K562 (cell line): ENCODE data around the gene C6orf47. TPM values are rescaled to one million over a fixed set of nuclear protein-coding genes. Genes with fewer than 3 reads are reported as not detected.

Experiments
- ATAC-seq: fragments of 200-7000 bp; cut with Tn5 transposase; 3 replicates; pipeline ENCODE4 v1.9.1; 2020; ENCODE audit warnings: moderate library complexity
- BruUV-seq: library from RNA; stranded (reverse); fragments of 400-500 nt; replicated peaks from 2 replicates; lab custom pipeline; 2021; lab: Mats Ljungman, UMichigan
- CTCF ChIA-PET: fragments of 300-600 bp; formaldehyde crosslinking; extraction: SDS; loops from one replicate; lab custom pipeline; 2021; ENCODE audit warnings: low intra/inter-chr PET ratio; lab: Yijun Ruan, JAX
- POLR2A ChIA-PET: fragments of 300-600, 350-650 bp; sonication (Branson Sonifier 250); formaldehyde crosslinking; extraction: SDS; loops from one replicate; lab custom pipeline; 2021; ENCODE audit warnings: antibody characterized with exemption, inconsistent platforms; lab: Yijun Ruan, JAX
- DNase-seq, 4 experiments: peaks; one replicate each; pipeline versions ENCODE4 v3.0.0 to v3.0.0-alpha.2; 2011 to 2018; ENCODE audit warnings: low spot score in 3 of 4, mixed read lengths in 3 of 4; ENCODE audit errors: extremely low read depth in 1 of 4
- FAIRE-seq: peaks from 2 replicates; lab custom pipeline; 2011; peaks lifted over from hg19 to GRCh38; lab: Jason Lieb, UNC
- H2AFZ ChIP-seq: 2 replicates; pipeline ENCODE4 v1.6.0; 2011; ENCODE audit warnings: low read depth, low read length, control low read depth, inconsistent platforms
- H3K27ac ChIP-seq: fragments of 200-600 bp; 3 replicates; pipeline ENCODE4 v1.8.0; 2011; ENCODE audit warnings: low read depth, mild to moderate bottlenecking, control low read depth, inconsistent platforms, low read length, moderate library complexity, mixed read lengths; ENCODE audit errors: extremely low read depth
- H3K27me3 ChIP-seq, 2 experiments: fragments of 300-600 bp in 1 of 2; 2 replicates in 1 of 2; 3 replicates in 1 of 2; pipeline versions ENCODE4 v1.6.0 to v1.8.0; 2011; ENCODE audit warnings: inconsistent platforms in 2 of 2, low read length in 2 of 2, mild to moderate bottlenecking in 1 of 2, mixed read lengths in 1 of 2, moderate library complexity in 1 of 2; ENCODE audit not compliant: control insufficient read depth in 2 of 2, insufficient read depth in 2 of 2
- H3K36me3 ChIP-seq: fragments of 300-600 bp; 3 replicates; pipeline ENCODE4 v1.8.0; 2011; ENCODE audit warnings: mild to moderate bottlenecking, low read length, inconsistent platforms; ENCODE audit not compliant: control insufficient read depth, insufficient read depth
- H3K4me1 ChIP-seq, 2 experiments: fragments of 200-600 bp in 1 of 2; replicated peaks in 1 of 2; 2 replicates in 1 of 2; 3 replicates in 1 of 2; pipeline versions ENCODE4 v1.5.1 to v1.8.0; 2011; ENCODE audit warnings: inconsistent platforms in 2 of 2, low read length in 2 of 2, mild to moderate bottlenecking in 1 of 2, mixed read lengths in 1 of 2, moderate library complexity in 1 of 2; ENCODE audit not compliant: control insufficient read depth in 2 of 2, insufficient read depth in 2 of 2
- H3K4me2 ChIP-seq: 2 replicates; pipeline ENCODE4 v1.6.1; 2011; ENCODE audit warnings: low read length, control low read depth, inconsistent platforms, mixed read lengths; ENCODE audit not compliant: insufficient read depth
- H3K4me3 ChIP-seq: fragments of 200-600 bp; sonication (generic), shearing (Covaris generic); 2 replicates; pipeline ENCODE4 v1.5.1; 2016; ENCODE audit warnings: control low read depth, inconsistent platforms
- H3K79me2 ChIP-seq: fragments of 200-600 bp; 3 replicates; pipeline ENCODE4 v1.8.0; 2011; ENCODE audit warnings: low read length, inconsistent platforms; ENCODE audit not compliant: control insufficient read depth, insufficient read depth
- H3K9ac ChIP-seq, 2 experiments: 2 replicates each; pipeline versions ENCODE4 v1.6.0 to v1.6.1; 2011; ENCODE audit warnings: low read depth in 2 of 2, low read length in 2 of 2, control low read depth in 1 of 2, inconsistent platforms in 1 of 2, mild to moderate bottlenecking in 1 of 2, mixed read lengths in 1 of 2; ENCODE audit not compliant: insufficient read depth in 1 of 2
- H3K9me1 ChIP-seq: one replicate; pipeline ENCODE4 v1.6.0; 2011; ENCODE audit warnings: inconsistent platforms, mild to moderate bottlenecking, low read length, moderate library complexity; ENCODE audit not compliant: control insufficient read depth, insufficient read depth
- H3K9me3 ChIP-seq: replicated peaks from 2 replicates; pipeline ENCODE4 v1.5.1; 2011; ENCODE audit warnings: low read depth, low read length, inconsistent platforms; ENCODE audit not compliant: control insufficient read depth, insufficient read depth
- H4K20me1 ChIP-seq: replicated peaks from 2 replicates; pipeline ENCODE4 v1.6.1; 2011; ENCODE audit warnings: low read length, inconsistent platforms, mixed read lengths; ENCODE audit not compliant: control insufficient read depth, insufficient read depth
- BRCA1 ChIP-seq, 2 experiments: fragments of 450-650 bp in 1 of 2; sonication (generic) in 1 of 2; formaldehyde crosslinking in 1 of 2; IDR thresholded peaks; 2 replicates each; pipeline versions ENCODE4 v1.5.0 to v1.6.1; 2017 to 2020; ENCODE audit warnings: mild to moderate bottlenecking in 1 of 2, missing genetic modification reagents in 1 of 2
- E2F4 ChIP-seq: sonication (generic); formaldehyde crosslinking; IDR thresholded peaks from 2 replicates; pipeline ENCODE4 v1.8.0; 2022; ENCODE audit warnings: mild to moderate bottlenecking, low read depth, missing genetic modification reagents
- HMBOX1 ChIP-seq: sonication (generic); IDR thresholded peaks from 2 replicates; pipeline ENCODE4 v1.6.1; 2016
- KLF6 ChIP-seq: fragments of 250-450 bp; sonication (Bioruptor Pico); IDR thresholded peaks from 2 replicates; pipeline ENCODE4 v1.4.0; 2020; ENCODE audit warnings: mild to moderate bottlenecking, moderate library complexity, borderline replicate concordance
- MYNN ChIP-seq, 2 experiments: sonication (generic); formaldehyde crosslinking in 1 of 2; IDR thresholded peaks; 2 replicates each; pipeline versions ENCODE4 v1.5.0 to v1.6.1; 2016 to 2020; ENCODE audit warnings: antibody characterized with exemption in 1 of 2, missing genetic modification reagents in 1 of 2
- STAG1 ChIP-seq: sonication (generic); formaldehyde crosslinking; IDR thresholded peaks from 2 replicates; pipeline ENCODE4 v1.5.0; 2020; ENCODE audit warnings: missing genetic modification reagents, borderline replicate concordance
- TEAD4 ChIP-seq, 2 experiments: sonication (generic) in 1 of 2; formaldehyde crosslinking in 1 of 2; IDR thresholded peaks; 2 replicates each; pipeline versions ENCODE4 v1.6.1 to v1.8.0; 2012 to 2022; ENCODE audit warnings: borderline replicate concordance in 1 of 2, inconsistent platforms in 1 of 2, low read length in 1 of 2, mild to moderate bottlenecking in 1 of 2, missing genetic modification reagents in 1 of 2
- ZBTB7A ChIP-seq: IDR thresholded peaks from 2 replicates; pipeline ENCODE4 v1.6.1; 2011; ENCODE audit warnings: low read depth, mild to moderate bottlenecking, low read length, moderate library complexity, borderline replicate concordance; ENCODE audit not compliant: control insufficient read depth
- WGBS: fragments of 100-300 bp; shearing (Covaris generic); methylation state at CpG from one replicate; pipeline ENCODE4 v1.1.6; 2016; ENCODE audit warnings: low coverage, mixed read lengths; ENCODE audit not compliant: insufficient coverage; ENCODE audit errors: missing lambda C conversion rate; 5-methylcytosine and 5-hydroxymethylcytosine counted together
- in situ Hi-C: fragments of 300-500 bp; cut with MboI; formaldehyde crosslinking; loops from 4 replicates; pipeline ENCODE4 v1.15.0; 2018; ENCODE audit warnings: inconsistent platforms, mixed read lengths
- intact Hi-C: fragments of 100-400 bp; cut with micrococcal nuclease; formaldehyde crosslinking; loops from 2 replicates; pipeline ENCODE4 v1.14.2; 2022
- polyA plus RNA-seq, 8 experiments: library from polyadenylated mRNA; depleted of rRNA in 4 of 8; stranded (reverse) in 5 of 8; unstranded in 3 of 8; fragments of >200 nt; fragmentation: Nextera tagmentation in 2 of 8; fragmentation: Illumina TruSeq in 1 of 8; extraction: Ambion mirVana in 2 of 8; extraction: Trizol in 1 of 8; gene quantifications; 2 replicates each; pipeline versions ENCODE4 v1.2.1 to v1.2.3, GENCODE V29; 2011 to 2014; ENCODE audit warnings: inconsistent platforms in 1 of 8, missing spikeins in 1 of 8
- total RNA-seq, 7 experiments: library from RNA; depleted of rRNA in 6 of 7; stranded (reverse); fragments of >200 nt in 6 of 7; fragmentation: Illumina TruSeq in 2 of 7; extraction: Trizol in 2 of 7; gene quantifications; 2 replicates each; pipeline versions ENCODE4 v1.2.1 to v1.2.3, GENCODE V29; 2011 to 2021; ENCODE audit warnings: low replicate concordance in 1 of 7

C6orf47 gene
- total and polyA plus RNA-seq, 9 of the 15 experiments (the other 6 are each of a cell fraction or from before 2014, with no cell fraction given) = 0.14 to 43.8 (median 27.0) TPM

- H3K27me3 ChIP-seq = no peaks in the 10 kb centered on the region
- peaks cover 29 to 40% of the 10 kb centered on the region in 2 experiments for H3K4me1 ChIP-seq
- H3K9me3 ChIP-seq = no peaks in the 10 kb centered on the region
- BruUV-seq = no TSS peak
- no peak overlapping the region for H3K27ac ChIP-seq
- no peaks in the 10 kb centered on the region for H3K9me1 ChIP-seq
- DNase-seq = no peak
- peak overlapping the region; percentile 91; the same call in 1 of the 2 replicates for H2AFZ ChIP-seq
- in situ Hi-C loops = no loop called here
- intact Hi-C loops = no loop called here
- no peaks in the 10 kb centered on the region for H3K36me3 ChIP-seq
- CTCF ChIA-PET = no interaction called here
- H4K20me1 ChIP-seq = no peaks in the 10 kb centered on the region
- H3K4me3 ChIP-seq = no peak overlapping the region
- TF ChIP-seq ZBTB7A (peak; percentile 14; the same call in 1 of the 2 replicates), E2F4 (CRISPR knock-in tag) (peak; percentile 45; the same call in 1 of the 2 replicates), STAG1 (0 out of 2 replicates have a peak, but pooled peaks have one; percentile 31), MYNN (IDR thresholded peaks at IDR 0.05) (no peak), MYNN (CRISPR knock-in tag; IDR thresholded peaks at IDR 0.05) (0 out of 2 replicates have a peak, but pooled peaks have one; percentile 25), TEAD4 (IDR thresholded peaks at IDR 0.05; ENCODE audit: low read length) (no peak), TEAD4 (CRISPR knock-in tag; IDR thresholded peaks at IDR 0.05; ENCODE audit: borderline replicate concordance) (0 out of 2 replicates have a peak, but pooled peaks have one; percentile 13), HMBOX1 (no peak), BRCA1 (IDR thresholded peaks at IDR 0.05) (no peak), BRCA1 (CRISPR knock-in tag; IDR thresholded peaks at IDR 0.05) (0 out of 2 replicates have a peak, but pooled peaks have one; percentile 79), KLF6 (no peak)
- POLR2A ChIA-PET = interaction anchor here (1.1 to 12.4 kb wide), 5 partner anchors 8 to 56 kb away, joined by 3 to 223 read pairs (median 7); partner anchors contain the start of genes DDAH2, LY6G6C, LY6G6D and MPIG6B
- peak overlapping the region in 1 of 2 experiments; percentile 23; a peak in 2 of 4 replicates for H3K9ac ChIP-seq
- no peak for ATAC-seq
- peaks cover 8% of the 10 kb centered on the region for H3K79me2 ChIP-seq
- no peak for FAIRE-seq
- WGBS = 81% methylated on average over 10 of the region's 10 CpGs
- no peak overlapping the region for H3K4me2 ChIP-seq
These were observed 47.1 kb upstream of the C6orf47 start for GRCh38 chr6:31707701-31708100.
